C4-2B (cell line): ENCODE data around the gene CAMK1D.

Source experiments
- H3K27ac ChIP-seq: fragments of 450-650 bp; 2 replicates; pipeline ENCODE4 v1.5.1; 2017
- CTCF ChIP-seq: fragments of 450-650 bp; conservative IDR thresholded peaks from 2 replicates; pipeline ENCODE4 v1.5.1; 2017; ENCODE audit warnings: mild to moderate bottlenecking
- ZFX ChIP-seq: fragments of 450-650 bp; IDR thresholded peaks from 2 replicates; pipeline ENCODE4 v1.6.1; 2017

CAMK1D gene

DNA sequence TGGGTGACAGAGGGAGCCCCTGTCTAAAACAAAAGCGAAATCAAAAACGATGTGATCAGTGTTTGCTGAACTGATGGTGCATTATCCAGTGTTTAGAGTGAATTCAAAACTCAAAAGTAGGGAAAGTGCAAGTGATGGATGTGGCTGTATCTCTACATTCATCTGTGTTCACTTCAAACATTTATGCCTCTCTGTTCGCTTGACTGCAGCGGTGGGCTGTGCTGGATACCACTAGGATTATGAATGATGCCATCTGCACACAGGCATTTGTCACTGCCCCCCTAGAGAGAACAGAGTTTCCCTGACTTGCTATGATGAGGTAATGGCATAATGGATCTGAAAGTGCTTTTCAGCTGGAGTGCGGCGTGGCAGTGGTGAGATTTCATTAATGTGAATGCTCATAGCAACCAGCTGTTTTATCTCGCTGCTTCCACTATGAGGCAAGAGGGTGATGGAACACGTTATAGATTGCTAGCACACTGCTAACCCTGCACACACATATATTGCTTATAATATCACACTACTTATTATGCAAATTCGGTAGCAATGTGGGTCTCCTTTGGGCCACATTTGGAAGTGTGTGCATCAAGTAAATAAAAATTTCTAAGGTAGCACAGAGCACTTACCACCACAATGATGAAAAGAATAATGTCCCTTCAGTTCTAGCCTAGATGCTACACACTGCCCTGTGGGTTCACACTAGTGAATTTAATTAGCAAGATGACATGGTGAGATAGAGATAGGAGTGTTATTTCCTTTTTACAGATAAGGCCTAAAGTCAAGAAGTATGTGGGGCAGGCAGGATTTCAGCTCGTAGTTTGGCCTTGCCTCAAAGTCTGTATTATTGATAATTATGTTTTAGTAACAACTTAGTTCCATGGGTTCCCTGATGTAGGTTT lies 164.7 kb downstream of the CAMK1D start:
- no peak overlapping the region for H3K27ac ChIP-seq
- no peak for TF ChIP-seq ZFX
- no peak for TF ChIP-seq CTCF

- no peak for TF ChIP-seq CTCF
- TF ChIP-seq ZFX = no peak
- H3K27ac ChIP-seq = no peak overlapping the region
Observed at GRCh38 chr10:12518024-12518423, 168.7 kb downstream of the CAMK1D start.

- TF ChIP-seq CTCF = no peak
- no peak for TF ChIP-seq ZFX
- H3K27ac ChIP-seq = no peak overlapping the region
Observed at GRCh38 chr10:12521423-12521822, 172.1 kb downstream of the CAMK1D start.

DNA sequence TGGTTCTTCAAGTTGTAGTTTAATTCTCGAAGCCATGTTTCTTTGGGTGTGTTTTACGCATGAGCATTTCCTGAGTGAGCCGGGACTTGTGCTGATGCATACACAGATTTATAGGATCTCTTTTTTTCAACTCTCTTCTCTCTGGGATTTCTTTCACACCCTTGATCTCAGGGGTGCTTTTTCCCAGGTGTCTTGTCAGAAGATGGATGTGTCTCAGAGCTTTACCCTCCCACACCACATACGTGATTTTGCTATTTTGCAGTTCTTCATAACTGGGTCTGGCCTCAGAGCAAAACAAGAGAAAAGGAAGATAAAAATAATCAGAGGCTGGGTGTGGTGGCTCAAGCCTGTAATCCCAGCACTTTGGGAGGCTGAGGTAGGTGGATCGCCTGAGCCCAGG lies 177.0 kb downstream of the CAMK1D start:
- H3K27ac ChIP-seq = no peak overlapping the region
- TF ChIP-seq CTCF = no peak
- TF ChIP-seq ZFX = no peak

GRCh38 chr10:12529976-12530375 lies 180.6 kb downstream of the CAMK1D start:
- TF ChIP-seq ZFX (no peak), CTCF (no peak)

DNA sequence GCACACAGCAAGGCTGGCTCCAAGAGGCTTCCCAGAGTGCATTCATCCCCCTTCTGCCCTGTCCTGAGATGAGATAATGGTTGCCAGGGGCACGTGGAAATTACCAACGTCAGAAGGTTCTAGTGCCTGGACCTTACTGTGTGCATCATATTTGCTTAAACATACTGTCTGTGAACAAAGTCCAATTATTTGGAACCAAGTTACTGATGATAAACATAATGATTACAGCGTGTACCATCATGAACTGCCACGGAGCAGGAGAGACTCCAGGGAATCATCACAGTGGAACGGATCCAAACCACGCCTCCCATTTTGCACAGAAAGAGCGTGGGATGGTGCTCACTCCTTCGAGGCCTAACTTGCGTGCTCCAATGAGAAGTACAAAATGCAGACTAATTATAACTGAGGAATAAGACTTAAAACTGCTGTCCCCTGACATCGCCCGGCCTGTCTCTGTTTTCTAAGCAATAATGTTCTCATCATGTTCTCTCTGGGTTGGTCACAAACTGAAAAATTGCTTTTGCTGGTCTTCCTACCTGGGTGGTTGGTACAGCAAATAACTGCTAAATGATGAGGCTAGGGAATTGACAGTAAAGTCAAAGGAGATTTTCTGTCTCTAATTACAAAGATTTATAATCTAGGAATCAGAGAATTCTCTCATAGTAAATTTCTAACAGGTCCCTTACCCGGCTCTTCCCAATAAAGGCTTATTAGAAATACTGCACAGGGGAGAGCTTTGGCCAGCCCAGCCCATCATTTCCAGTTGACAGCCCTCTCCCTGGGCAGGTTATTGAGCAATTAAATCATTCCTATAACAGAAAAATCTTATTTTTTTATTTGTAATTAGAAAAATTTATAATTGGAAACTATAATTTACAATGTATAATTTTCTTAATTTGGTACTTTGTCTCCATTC lies 182.2 kb downstream of the CAMK1D start:
- TF ChIP-seq CTCF (no peak), ZFX (peak; percentile 34; the same call in 1 of the 2 replicates)
- peak overlapping the region; percentile 62; the same call in 1 of the 2 replicates for H3K27ac ChIP-seq

More at GRCh38 chr10:12529976-12530375, 180.6 kb downstream of the CAMK1D start:
- H3K27ac ChIP-seq = no peak overlapping the region

DNA sequence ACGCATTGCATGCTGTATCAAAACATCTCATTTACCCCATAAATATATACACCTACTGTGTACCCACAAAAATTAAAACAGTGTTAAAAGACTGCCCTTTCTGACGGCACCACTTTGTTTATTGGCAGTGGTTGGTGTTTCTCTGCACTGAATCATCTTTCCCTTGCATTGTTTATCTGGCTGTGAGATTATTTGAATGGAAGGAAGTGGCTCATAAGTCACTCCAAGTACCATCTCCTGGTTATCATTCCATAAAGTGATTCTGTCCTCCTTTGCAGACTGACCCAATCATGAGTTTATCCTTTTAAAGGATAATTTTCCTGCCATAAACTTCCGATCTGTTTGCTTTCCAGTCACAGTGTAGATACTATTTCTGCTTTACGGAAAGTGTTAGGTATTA lies 183.8 kb downstream of the CAMK1D start:
- H3K27ac ChIP-seq = no peak overlapping the region

More for the DNA sequence above, 183.8 kb downstream of the CAMK1D start:
- TF ChIP-seq CTCF = no peak
- no peak for TF ChIP-seq ZFX
